Activated CD4-positive, alpha-beta T cell treated with anti-CD3 and anti-CD28 coated beads for 36 hours (primary cell): Measurements from ENCODE around the gene KDM1B. TPM values are rescaled to one million over a fixed set of nuclear protein-coding genes. Genes with fewer than 3 reads are reported as not detected.
A peak's percentile ranks its signal among the peaks of the same experiment; 100 is the strongest.

Experiments
- ATAC-seq: fragments of 200-7000 bp; cut with Tn5 transposase; one replicate; pipeline ENCODE4 v1.10.0; 2021; ENCODE audit warnings: mild to moderate bottlenecking, moderate library complexity
- CTCF ChIA-PET: fragments of 350-600 bp; sonication (Branson Sonifier 250); formaldehyde crosslinking; loops from one replicate; lab custom pipeline; 2021; ENCODE audit warnings: antibody characterized with exemption; lab: Charles Lee
- POLR2A ChIA-PET: fragments of 350-600 bp; sonication (Branson Sonifier 250); formaldehyde crosslinking; loops from one replicate; lab custom pipeline; 2021; ENCODE audit warnings: antibody characterized with exemption, inconsistent platforms; lab: Charles Lee
- DNase-seq: peaks from one replicate; pipeline ENCODE4 v3.0.0-alpha.2; 2020
- H3K27ac Mint-ChIP-seq: one replicate; pipeline ENCODE4 v1.8.0; 2021; ENCODE audit warnings: mixed read lengths
- H3K27me3 Mint-ChIP-seq: one replicate; pipeline ENCODE4 v1.8.0; 2021; ENCODE audit warnings: mixed read lengths
- H3K36me3 Mint-ChIP-seq: one replicate; pipeline ENCODE4 v1.8.0; 2021; ENCODE audit warnings: low read depth, mixed read lengths
- H3K4me1 Mint-ChIP-seq: one replicate; pipeline ENCODE4 v1.8.0; 2021; ENCODE audit warnings: mixed read lengths
- H3K4me3 Mint-ChIP-seq: one replicate; pipeline ENCODE4 v1.8.0; 2021; ENCODE audit warnings: mild to moderate bottlenecking, moderate library complexity, mixed read lengths
- H3K9me3 Mint-ChIP-seq: one replicate; pipeline ENCODE4 v1.8.0; 2021; ENCODE audit warnings: low read depth, mixed read lengths
- intact Hi-C, 2 experiments: fragments of 100-400 bp; cut with DNase I in 1 of 2; cut with micrococcal nuclease in 1 of 2; formaldehyde crosslinking; loops; one replicate each; pipeline versions ENCODE4 v1.14.2 to v1.15.1; 2022 to 2024; cut with DNase I, micrococcal nuclease
- total RNA-seq, 2 experiments: library from RNA; stranded (reverse); gene quantifications; one replicate each; pipeline ENCODE4 v1.2.3, GENCODE V29; 2021

KDM1B gene
- total RNA-seq, 2 experiments from 2014 or later, result 13.4 to 13.9 TPM

DNA sequence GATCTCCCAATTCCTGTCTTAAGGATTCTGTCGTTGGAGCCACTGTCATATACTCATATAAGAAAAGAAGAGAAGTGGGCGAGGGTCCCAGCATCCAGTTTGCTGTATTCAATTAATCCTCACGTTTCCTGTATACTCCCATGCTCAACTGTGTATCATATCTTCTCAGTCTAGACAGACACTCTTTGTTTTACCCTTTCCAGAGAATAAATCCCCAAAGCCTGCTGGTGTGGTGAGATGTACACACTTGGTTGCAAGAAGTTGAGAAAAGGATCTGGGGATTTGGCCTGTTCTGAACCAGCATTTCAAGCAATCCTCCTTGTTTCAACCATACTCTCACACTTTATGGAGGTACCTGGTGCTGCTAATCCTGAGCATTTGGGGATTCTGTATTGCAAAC, 3.4 kb upstream of the KDM1B start:
- H3K36me3 Mint-ChIP-seq, result peaks cover 8% of the 10 kb centered on the region

GRCh38 chr6:18153311-18153703, 1.9 kb upstream of the KDM1B start:
- Mint-ChIP-seq H3K27ac (no peak overlapping the region), H3K36me3 (peaks cover 5% of the 10 kb centered on the region), H3K27me3 (no peaks in the 10 kb centered on the region), H3K4me1 (peaks cover 29% of the 10 kb centered on the region), H3K9me3 (no peaks in the 10 kb centered on the region), H3K4me3 (no peak overlapping the region)
- intact Hi-C loops, result no loop called here
- DNase-seq (no peak), ATAC-seq (no peak)
- ChIA-PET POLR2A (interaction anchor here (1.1 kb wide), 1 partner anchor 446 kb away, joined by 4 read pairs; the partner anchor contains the start of gene NUP153), CTCF (no interaction called here)

More for the DNA sequence above, 3.4 kb upstream of the KDM1B start:
- intact Hi-C loops, result no loop called here
- no peak for DNase-seq
- Mint-ChIP-seq H3K27me3 (no peaks in the 10 kb centered on the region), H3K9me3 (no peaks in the 10 kb centered on the region), H3K27ac (no peak overlapping the region), H3K4me1 (peaks cover 44% of the 10 kb centered on the region), H3K4me3 (no peak overlapping the region)
- POLR2A ChIA-PET, result interaction anchor here (0.6 kb wide), 1 partner anchor 1136 kb away, joined by 8 read pairs; no protein-coding TSS in a partner anchor
- CTCF ChIA-PET, result interaction anchor here (0.7 to 0.9 kb wide), 2 partner anchors 240 to 1767 kb away, joined by 3 to 4 read pairs; no protein-coding TSS in a partner anchor
- ATAC-seq, result no peak

DNA sequence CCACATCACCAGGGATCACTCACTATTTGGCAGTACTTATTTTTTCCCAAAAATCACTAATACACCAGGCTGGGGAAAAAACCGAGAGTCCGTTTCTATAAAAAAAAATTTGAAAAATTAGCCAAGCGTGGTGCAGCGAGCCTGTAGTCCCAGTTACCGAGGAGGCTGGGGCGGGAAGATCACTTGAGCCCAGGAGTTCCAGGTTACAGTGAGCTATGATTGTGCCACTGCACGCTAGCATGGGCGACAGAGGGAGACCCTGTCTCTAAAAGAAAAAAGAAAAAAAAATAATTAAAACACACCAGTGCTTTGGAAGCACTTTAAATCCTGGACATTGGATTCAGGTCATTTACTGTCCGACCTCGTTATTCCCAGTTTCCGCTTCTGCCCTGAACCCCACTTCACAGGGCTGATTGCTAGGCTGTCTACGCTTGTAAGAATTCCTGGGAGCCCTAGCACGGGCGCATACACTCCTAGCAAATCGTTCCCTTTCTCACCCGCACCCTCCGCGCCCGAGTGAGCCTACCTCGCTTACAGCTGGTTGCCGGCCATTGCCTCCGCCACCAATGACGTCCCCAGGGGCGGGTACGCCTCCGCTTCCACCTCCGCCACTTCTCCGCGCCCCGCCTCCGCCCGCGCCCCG, 594 bp upstream of the KDM1B start, which contains the start of gene TPMT:
Gene TPMT, minus strand, starts transcription at position 571 of the 643 bp plus-strand sequence. CDS start 5,950 bp downstream, outside the sequence.
- Mint-ChIP-seq H3K27me3 (no peaks in the 10 kb centered on the region), H3K9me3 (no peaks in the 10 kb centered on the region), H3K27ac (peak within 1 kb of the TSS; percentile 90), H3K36me3 (peaks cover under 1% of the 10 kb centered on the region), H3K4me3 (peak within 1 kb of the TSS; percentile 93), H3K4me1 (peaks cover 27% of the 10 kb centered on the region)
- ChIA-PET POLR2A (interaction anchor here (0.6 kb wide), 2 partner anchors 21 to 454 kb away, joined by 3 read pairs; no protein-coding TSS in a partner anchor), CTCF (no interaction called here)
- peak; percentile 32 for DNase-seq
- ATAC-seq, result peak; percentile 45
- intact Hi-C loops, result loop anchor here (1.0 to 5.0 kb wide), 7 partner anchors 32 to 554 kb away; partner anchors contain the start of genes DEK (in 2 of the 2), NUP153 (in 2 of the 2), FAM8A1 (in 1 of the 2) and NHLRC1 (in 1 of the 2)

DNA sequence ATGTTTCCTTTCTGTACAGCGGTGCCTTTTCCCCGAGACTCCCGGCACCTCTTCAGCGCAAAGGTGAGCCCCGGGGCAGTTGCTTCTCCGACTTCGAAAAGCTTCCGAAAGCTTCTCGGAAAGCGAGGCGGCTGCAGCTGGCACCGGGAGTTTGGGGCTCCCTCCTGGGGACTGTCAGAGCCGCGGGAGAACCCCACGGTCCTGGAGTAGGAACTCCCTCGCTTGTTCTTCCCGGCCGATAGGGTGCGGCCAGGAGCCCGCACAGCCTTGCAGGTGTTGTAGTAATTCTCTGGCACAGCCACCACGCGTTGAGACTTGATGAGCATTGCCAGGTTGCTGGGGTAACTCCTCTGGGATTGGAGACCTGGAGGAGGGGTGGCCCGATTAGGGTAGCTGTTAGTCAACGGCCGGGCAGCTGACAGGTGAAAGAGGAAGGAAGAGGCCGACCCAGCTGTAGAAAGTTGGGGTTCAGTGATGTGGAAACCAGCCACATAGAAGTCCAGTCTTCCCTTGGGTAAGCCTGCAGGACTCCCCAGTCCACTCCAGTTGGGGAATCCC, 721 bp downstream of the KDM1B start:
- H3K36me3 Mint-ChIP-seq, result peaks cover 10% of the 10 kb centered on the region
- peak; percentile 67 for DNase-seq
- POLR2A ChIA-PET, result no interaction called here
- H3K4me3 Mint-ChIP-seq, result peak overlapping the region; percentile 93
- H3K4me1 Mint-ChIP-seq, result peaks cover 27% of the 10 kb centered on the region
- no peaks in the 10 kb centered on the region for H3K27me3 Mint-ChIP-seq
- CTCF ChIA-PET, result interaction anchor here (0.9 kb wide), 1 partner anchor 271 kb away, joined by 3 read pairs; no protein-coding TSS in a partner anchor
- peak overlapping the region; percentile 70 for H3K27ac Mint-ChIP-seq
- intact Hi-C loops, result loop anchor here (1.0 to 5.0 kb wide), 7 partner anchors 34 to 556 kb away; partner anchors contain the start of genes DEK (in 2 of the 2), NUP153 (in 2 of the 2), FAM8A1 (in 1 of the 2) and NHLRC1 (in 1 of the 2)
- H3K9me3 Mint-ChIP-seq, result no peaks in the 10 kb centered on the region
- peak; percentile 4 for ATAC-seq

GRCh38 chr6:18160911-18161310, 5.7 kb downstream of the KDM1B start:
- Mint-ChIP-seq H3K36me3 (peaks cover 37% of the 10 kb centered on the region), H3K27ac (peak overlapping the region; percentile 15), H3K4me3 (no peak overlapping the region), H3K4me1 (peaks cover 9% of the 10 kb centered on the region), H3K27me3 (no peaks in the 10 kb centered on the region), H3K9me3 (no peaks in the 10 kb centered on the region)
- ATAC-seq (peak; percentile 78), DNase-seq (peak; percentile 14)
- POLR2A ChIA-PET, result interaction anchor here (0.6 kb wide), 1 partner anchor 130 kb away, joined by 3 read pairs; no protein-coding TSS in a partner anchor
- intact Hi-C loops, result no loop called here
- CTCF ChIA-PET, result no interaction called here

DNA sequence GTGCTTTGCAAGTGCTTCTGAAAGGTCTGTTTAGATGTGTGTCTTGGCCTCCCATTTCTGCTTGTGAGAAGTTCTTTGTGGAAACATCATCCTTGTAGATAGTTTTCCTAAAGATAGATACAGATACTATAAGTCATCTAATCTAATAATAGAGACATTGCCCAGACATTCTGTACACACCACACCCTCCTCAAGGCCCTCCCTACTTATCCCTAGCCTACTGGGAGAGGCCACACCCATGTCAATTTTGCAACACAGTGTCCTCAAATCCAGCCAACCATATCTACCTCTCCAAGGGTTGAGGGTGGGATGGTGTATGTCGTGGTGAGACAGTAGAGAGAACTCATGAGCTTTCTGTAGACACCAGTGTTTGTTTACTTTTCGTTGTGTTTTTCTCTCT, 6.2 kb downstream of the KDM1B start:
- Mint-ChIP-seq H3K36me3 (peaks cover 37% of the 10 kb centered on the region), H3K9me3 (no peaks in the 10 kb centered on the region), H3K27ac (peak overlapping the region; percentile 15), H3K4me3 (no peak overlapping the region), H3K4me1 (peaks cover 4% of the 10 kb centered on the region), H3K27me3 (no peaks in the 10 kb centered on the region)
- no peak for ATAC-seq
- DNase-seq, result no peak
- ChIA-PET CTCF (no interaction called here), POLR2A (no interaction called here)
- intact Hi-C loops, result no loop called here

GRCh38 chr6:18162401-18162800, 7.2 kb downstream of the KDM1B start:
- Mint-ChIP-seq H3K4me1 (peaks cover 3% of the 10 kb centered on the region), H3K27me3 (no peaks in the 10 kb centered on the region), H3K36me3 (peaks cover 39% of the 10 kb centered on the region), H3K27ac (no peak overlapping the region), H3K9me3 (no peaks in the 10 kb centered on the region), H3K4me3 (no peak overlapping the region)
- DNase-seq (no peak), ATAC-seq (no peak)
- intact Hi-C loops, result no loop called here
- ChIA-PET POLR2A (no interaction called here), CTCF (no interaction called here)

- CTCF ChIA-PET, result no interaction called here
- Mint-ChIP-seq H3K9me3 (peaks cover 5% of the 10 kb centered on the region), H3K36me3 (peaks cover 45% of the 10 kb centered on the region), H3K4me1 (peaks cover 3% of the 10 kb centered on the region), H3K27me3 (no peaks in the 10 kb centered on the region), H3K4me3 (no peak overlapping the region), H3K27ac (no peak overlapping the region)
- intact Hi-C loops, result no loop called here
- ATAC-seq (no peak), DNase-seq (no peak)
- POLR2A ChIA-PET, result no interaction called here
These were observed 10.5 kb downstream of the KDM1B start for GRCh38 chr6:18165751-18166150.

GRCh38 chr6:18166312-18167036, 11.3 kb downstream of the KDM1B start:
- POLR2A ChIA-PET, result no interaction called here
- Mint-ChIP-seq H3K36me3 (peaks cover 42% of the 10 kb centered on the region), H3K27me3 (no peaks in the 10 kb centered on the region), H3K4me1 (no peaks in the 10 kb centered on the region), H3K27ac (no peak overlapping the region), H3K4me3 (no peak overlapping the region), H3K9me3 (peaks cover 5% of the 10 kb centered on the region)
- CTCF ChIA-PET, result interaction anchor here (0.6 kb wide), 1 partner anchor 231 kb away, joined by 4 read pairs; no protein-coding TSS in a partner anchor
- ATAC-seq (no peak), DNase-seq (no peak)
- intact Hi-C loops, result no loop called here

DNA sequence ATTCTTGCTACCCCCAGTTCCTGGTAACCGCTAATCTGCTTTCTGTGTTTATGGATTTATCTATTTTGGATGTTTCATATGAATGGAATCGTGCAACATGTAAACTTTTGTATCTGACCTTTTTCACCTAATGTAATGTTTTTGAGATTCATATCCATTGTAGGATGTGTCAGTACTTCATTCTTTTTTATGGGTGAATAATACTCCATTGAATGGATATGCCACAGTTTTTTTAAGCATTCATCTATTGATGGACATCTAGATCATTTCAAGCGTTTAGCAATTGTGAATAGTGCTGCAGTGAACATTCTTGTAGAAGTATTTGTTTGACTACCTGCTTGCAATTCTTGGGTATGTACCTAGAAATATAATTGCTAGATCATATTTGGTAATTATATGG, 13.0 kb downstream of the KDM1B start:
- H3K36me3 Mint-ChIP-seq, result peaks cover 32% of the 10 kb centered on the region
- H3K27me3 Mint-ChIP-seq, result no peaks in the 10 kb centered on the region
- peaks cover under 1% of the 10 kb centered on the region for H3K4me1 Mint-ChIP-seq
- no peak for ATAC-seq
- intact Hi-C loops, result no loop called here
- no peak overlapping the region for H3K27ac Mint-ChIP-seq
- DNase-seq, result no peak
- POLR2A ChIA-PET, result no interaction called here
- no peak overlapping the region for H3K4me3 Mint-ChIP-seq
- H3K9me3 Mint-ChIP-seq, result peaks cover 5% of the 10 kb centered on the region
- CTCF ChIA-PET, result no interaction called here

DNA sequence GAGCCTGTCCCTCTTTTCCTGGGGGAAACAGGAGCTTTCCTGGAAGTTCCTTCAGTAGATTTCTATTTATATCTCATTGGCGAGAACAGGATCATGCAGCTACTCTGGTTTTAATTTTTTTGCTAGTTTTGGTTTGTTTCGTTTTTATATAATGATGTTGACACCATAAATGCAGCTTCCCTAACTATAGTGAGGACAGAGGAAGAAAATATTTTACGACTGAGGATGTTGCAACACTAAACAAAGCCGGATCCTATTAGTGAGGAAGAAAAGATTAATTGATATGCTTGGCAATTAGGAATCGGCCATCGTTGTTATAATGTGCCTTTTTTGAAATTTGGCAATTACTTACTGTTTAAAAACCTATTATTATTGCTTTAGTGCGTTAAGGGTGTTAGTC, 16.6 kb downstream of the KDM1B start:
- CTCF ChIA-PET, result no interaction called here
- Mint-ChIP-seq H3K27me3 (no peaks in the 10 kb centered on the region), H3K9me3 (peaks cover 11% of the 10 kb centered on the region), H3K4me3 (no peak overlapping the region), H3K36me3 (peaks cover 54% of the 10 kb centered on the region), H3K4me1 (peaks cover 1% of the 10 kb centered on the region), H3K27ac (no peak overlapping the region)
- intact Hi-C loops, result no loop called here
- ATAC-seq, result no peak
- DNase-seq, result no peak
- POLR2A ChIA-PET, result no interaction called here
